ENCODE data around the gene HMOX1. TPM values are rescaled to one million over a fixed set of nuclear protein-coding genes. Genes with fewer than 3 reads are reported as not detected.
A peak's percentile ranks its signal among the peaks of the same experiment; 100 is the strongest.

Gene HMOX1
- total and polyA plus RNA-seq, 2 of the 13 experiments (the other 11 are each of a cell fraction or from before 2014, with no cell fraction given), result 53.6 to 67.4 TPM

DNA sequence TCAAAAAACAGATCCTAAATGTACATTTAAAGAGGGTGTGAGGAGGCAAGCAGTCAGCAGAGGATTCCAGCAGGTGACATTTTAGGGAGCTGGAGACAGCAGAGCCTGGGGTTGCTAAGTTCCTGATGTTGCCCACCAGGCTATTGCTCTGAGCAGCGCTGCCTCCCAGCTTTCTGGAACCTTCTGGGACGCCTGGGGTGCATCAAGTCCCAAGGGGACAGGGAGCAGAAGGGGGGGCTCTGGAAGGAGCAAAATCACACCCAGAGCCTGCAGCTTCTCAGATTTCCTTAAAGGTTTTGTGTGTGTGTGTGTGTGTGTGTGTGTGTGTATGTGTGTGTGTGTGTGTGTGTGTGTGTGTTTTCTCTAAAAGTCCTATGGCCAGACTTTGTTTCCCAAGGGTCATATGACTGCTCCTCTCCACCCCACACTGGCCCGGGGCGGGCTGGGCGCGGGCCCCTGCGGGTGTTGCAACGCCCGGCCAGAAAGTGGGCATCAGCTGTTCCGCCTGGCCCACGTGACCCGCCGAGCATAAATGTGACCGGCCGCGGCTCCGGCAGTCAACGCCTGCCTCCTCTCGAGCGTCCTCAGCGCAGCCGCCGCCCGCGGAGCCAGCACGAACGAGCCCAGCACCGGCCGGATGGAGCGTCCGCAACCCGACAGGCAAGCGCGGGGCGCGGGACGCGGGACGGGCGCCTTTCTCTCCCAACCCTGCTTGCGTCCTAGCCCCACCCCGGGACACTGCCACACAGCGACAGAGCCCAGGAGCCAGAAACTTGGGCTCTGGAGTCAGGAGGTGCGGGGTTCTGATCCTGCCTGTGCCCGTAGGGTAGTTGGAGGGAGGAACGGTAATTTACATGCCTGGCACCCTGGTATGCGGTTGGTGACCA is at the start of gene HMOX1 (continued):
- TF ChIP-seq ZNF142 (CRISPR knock-in tag; IDR thresholded peaks at IDR 0.05) (peak; percentile 65; the same call in 1 of the 2 replicates), IRF2 (CRISPR knock-in tag; IDR thresholded peaks at IDR 0.05) (peak; percentile 66; the same call in 1 of the 2 replicates), ZNF136 (CRISPR knock-in tag; IDR thresholded peaks at IDR 0.05; ENCODE audit: low read depth) (0 out of 2 replicates have a peak, but pooled peaks have one; percentile 37), HNF4A (CRISPR knock-in tag; IDR thresholded peaks at IDR 0.05) (peak; percentile 63), POLR2AphosphoS5 (IDR thresholded peaks at IDR 0.05; ENCODE audit: low read depth, low read length) (peak; percentile 82), U2AF2 (IDR thresholded peaks at IDR 0.05; ENCODE audit: low read depth, low read length) (no peak), ZNF672 (CRISPR knock-in tag; IDR thresholded peaks at IDR 0.05) (no peak), ZNF10 (CRISPR knock-in tag; IDR thresholded peaks at IDR 0.05; ENCODE audit: borderline replicate concordance, low read depth) (no peak), ZNF782 (CRISPR knock-in tag; IDR thresholded peaks at IDR 0.05; ENCODE audit: borderline replicate concordance) (peak; percentile 62; the same call in 1 of the 2 replicates), SP4 (CRISPR knock-in tag; IDR thresholded peaks at IDR 0.05) (peak; percentile 67; the same call in 1 of the 2 replicates), ZSCAN30 (CRISPR knock-in tag; IDR thresholded peaks at IDR 0.05) (no peak)
- TF ChIP-seq, protein P1, sequence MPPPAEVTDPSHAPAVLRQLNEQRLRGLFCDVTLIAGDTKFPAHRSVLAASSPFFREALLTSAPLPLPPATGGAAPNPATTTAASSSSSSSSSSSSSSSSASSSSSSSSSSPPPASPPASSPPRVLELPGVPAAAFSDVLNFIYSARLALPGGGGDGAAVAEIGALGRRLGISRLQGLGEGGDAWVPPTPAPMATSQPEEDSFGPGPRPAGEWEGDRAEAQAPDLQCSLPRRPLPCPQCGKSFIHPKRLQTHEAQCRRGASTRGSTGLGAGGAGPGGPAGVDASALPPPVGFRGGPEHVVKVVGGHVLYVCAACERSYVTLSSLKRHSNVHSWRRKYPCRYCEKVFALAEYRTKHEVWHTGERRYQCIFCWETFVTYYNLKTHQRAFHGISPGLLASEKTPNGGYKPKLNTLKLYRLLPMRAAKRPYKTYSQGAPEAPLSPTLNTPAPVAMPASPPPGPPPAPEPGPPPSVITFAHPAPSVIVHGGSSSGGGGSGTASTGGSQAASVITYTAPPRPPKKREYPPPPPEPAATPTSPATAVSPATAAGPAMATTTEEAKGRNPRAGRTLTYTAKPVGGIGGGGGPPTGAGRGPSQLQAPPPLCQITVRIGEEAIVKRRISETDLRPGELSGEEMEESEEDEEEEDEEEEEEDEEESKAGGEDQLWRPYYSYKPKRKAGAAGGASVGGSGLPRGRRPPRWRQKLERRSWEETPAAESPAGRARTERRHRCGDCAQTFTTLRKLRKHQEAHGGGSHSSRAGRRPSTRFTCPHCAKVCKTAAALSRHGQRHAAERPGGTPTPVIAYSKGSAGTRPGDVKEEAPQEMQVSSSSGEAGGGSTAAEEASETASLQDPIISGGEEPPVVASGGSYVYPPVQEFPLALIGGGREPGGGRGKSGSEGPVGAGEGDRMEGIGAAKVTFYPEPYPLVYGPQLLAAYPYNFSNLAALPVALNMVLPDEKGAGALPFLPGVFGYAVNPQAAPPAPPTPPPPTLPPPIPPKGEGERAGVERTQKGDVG (CRISPR knock-in tag; IDR thresholded peaks at IDR 0.05; ENCODE audit: borderline replicate concordance), result 0 out of 2 replicates have a peak, but pooled peaks have one; percentile 76
- TF ChIP-seq, protein P2, sequence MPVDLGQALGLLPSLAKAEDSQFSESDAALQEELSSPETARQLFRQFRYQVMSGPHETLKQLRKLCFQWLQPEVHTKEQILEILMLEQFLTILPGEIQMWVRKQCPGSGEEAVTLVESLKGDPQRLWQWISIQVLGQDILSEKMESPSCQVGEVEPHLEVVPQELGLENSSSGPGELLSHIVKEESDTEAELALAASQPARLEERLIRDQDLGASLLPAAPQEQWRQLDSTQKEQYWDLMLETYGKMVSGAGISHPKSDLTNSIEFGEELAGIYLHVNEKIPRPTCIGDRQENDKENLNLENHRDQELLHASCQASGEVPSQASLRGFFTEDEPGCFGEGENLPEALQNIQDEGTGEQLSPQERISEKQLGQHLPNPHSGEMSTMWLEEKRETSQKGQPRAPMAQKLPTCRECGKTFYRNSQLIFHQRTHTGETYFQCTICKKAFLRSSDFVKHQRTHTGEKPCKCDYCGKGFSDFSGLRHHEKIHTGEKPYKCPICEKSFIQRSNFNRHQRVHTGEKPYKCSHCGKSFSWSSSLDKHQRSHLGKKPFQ (CRISPR knock-in tag; IDR thresholded peaks at IDR 0.05; ENCODE audit: insufficient replicate concordance), result peak; percentile 68
- TF ChIP-seq, protein P3, sequence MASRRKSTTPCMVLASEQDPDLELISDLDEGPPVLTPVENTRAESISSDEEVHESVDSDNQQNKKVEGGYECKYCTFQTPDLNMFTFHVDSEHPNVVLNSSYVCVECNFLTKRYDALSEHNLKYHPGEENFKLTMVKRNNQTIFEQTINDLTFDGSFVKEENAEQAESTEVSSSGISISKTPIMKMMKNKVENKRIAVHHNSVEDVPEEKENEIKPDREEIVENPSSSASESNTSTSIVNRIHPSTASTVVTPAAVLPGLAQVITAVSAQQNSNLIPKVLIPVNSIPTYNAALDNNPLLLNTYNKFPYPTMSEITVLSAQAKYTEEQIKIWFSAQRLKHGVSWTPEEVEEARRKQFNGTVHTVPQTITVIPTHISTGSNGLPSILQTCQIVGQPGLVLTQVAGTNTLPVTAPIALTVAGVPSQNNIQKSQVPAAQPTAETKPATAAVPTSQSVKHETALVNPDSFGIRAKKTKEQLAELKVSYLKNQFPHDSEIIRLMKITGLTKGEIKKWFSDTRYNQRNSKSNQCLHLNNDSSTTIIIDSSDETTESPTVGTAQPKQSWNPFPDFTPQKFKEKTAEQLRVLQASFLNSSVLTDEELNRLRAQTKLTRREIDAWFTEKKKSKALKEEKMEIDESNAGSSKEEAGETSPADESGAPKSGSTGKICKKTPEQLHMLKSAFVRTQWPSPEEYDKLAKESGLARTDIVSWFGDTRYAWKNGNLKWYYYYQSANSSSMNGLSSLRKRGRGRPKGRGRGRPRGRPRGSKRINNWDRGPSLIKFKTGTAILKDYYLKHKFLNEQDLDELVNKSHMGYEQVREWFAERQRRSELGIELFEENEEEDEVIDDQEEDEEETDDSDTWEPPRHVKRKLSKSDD (CRISPR knock-in tag; IDR thresholded peaks at IDR 0.05; ENCODE audit: low read depth), result no peak
